Endodermal cell (in vitro differentiated cells): Measurements from ENCODE around the gene SORCS1. TPM values are rescaled to one million over a fixed set of nuclear protein-coding genes. Genes with fewer than 3 reads are reported as not detected.

Source experiments
- DNase-seq: peaks from one replicate; pipeline ENCODE4 v3.0.0-alpha.2; 2017
- H3K27ac ChIP-seq: 2 replicates; pipeline ENCODE4 v1.5.1; 2013; ENCODE audit warnings: mild to moderate bottlenecking, low read depth, low read length, moderate library complexity
- H3K27me3 ChIP-seq: 2 replicates; pipeline ENCODE4 v1.6.1; 2013; ENCODE audit warnings: mild to moderate bottlenecking, low read length, moderate library complexity; ENCODE audit not compliant: insufficient read depth, control insufficient read depth, poor library complexity, severe bottlenecking
- H3K36me3 ChIP-seq: 2 replicates; pipeline ENCODE4 v1.7.0; 2013; ENCODE audit warnings: mild to moderate bottlenecking, low read length, moderate library complexity; ENCODE audit not compliant: control insufficient read depth, insufficient read depth
- H3K4me1 ChIP-seq: one replicate; pipeline ENCODE4 v1.7.0; 2013; ENCODE audit warnings: low read length; ENCODE audit not compliant: control insufficient read depth, insufficient read depth
- H3K4me3 ChIP-seq: 2 replicates; pipeline ENCODE4 v1.5.1; 2013; ENCODE audit warnings: mild to moderate bottlenecking, low read length, moderate library complexity
- H3K9ac ChIP-seq: 2 replicates; pipeline ENCODE4 v1.6.1; 2013; ENCODE audit warnings: mild to moderate bottlenecking, low read length, moderate library complexity; ENCODE audit not compliant: poor library complexity, severe bottlenecking; ENCODE audit errors: extremely low read depth
- H3K9me3 ChIP-seq: 2 replicates; pipeline ENCODE4 v1.6.1; 2013; ENCODE audit warnings: mild to moderate bottlenecking, low read length, moderate library complexity; ENCODE audit not compliant: control insufficient read depth
- H3K27ac Mint-ChIP-seq: 2 replicates; pipeline ENCODE4 v1.8.0; 2020; ENCODE audit warnings: mixed read lengths
- H3K27me3 Mint-ChIP-seq: 2 replicates; pipeline ENCODE4 v1.8.0; 2021; ENCODE audit warnings: mild to moderate bottlenecking, mixed read lengths; ENCODE audit not compliant: insufficient read depth
- H3K36me3 Mint-ChIP-seq: 2 replicates; pipeline ENCODE4 v1.8.0; 2020; ENCODE audit warnings: low read depth, mixed read lengths
- H3K4me1 Mint-ChIP-seq: 2 replicates; pipeline ENCODE4 v1.8.0; 2020; ENCODE audit warnings: mixed read lengths
- H3K4me3 Mint-ChIP-seq: 2 replicates; pipeline ENCODE4 v1.8.0; 2020; ENCODE audit warnings: mild to moderate bottlenecking, moderate library complexity, mixed read lengths
- H3K9me3 Mint-ChIP-seq: 2 replicates; pipeline ENCODE4 v1.8.0; 2020; ENCODE audit warnings: mild to moderate bottlenecking, mixed read lengths
- CTCF ChIP-seq: fragments of 200-600 bp; sonication (generic); conservative IDR thresholded peaks from 2 replicates; pipeline ENCODE4 v1.5.0; 2021; ENCODE audit warnings: antibody characterized with exemption, mild to moderate bottlenecking
- WGBS, 2 experiments: methylation state at CpG; one replicate each; pipeline versions ENCODE4 v1.1.5 to v1.1.7; 2013; ENCODE audit warnings: missing lambda C conversion rate in 2 of 2, mixed read lengths in 1 of 2; ENCODE audit not compliant: insufficient coverage in 1 of 2, insufficient read length in 1 of 2; 5-methylcytosine and 5-hydroxymethylcytosine counted together
- total RNA-seq, 2 donors: library from RNA; stranded (reverse); fragmentation: NEBNext Ultra II Directional in 1 of 2; extraction: Animal tissue kit (Norgen Biotek cat#: 25700) in 1 of 2; gene quantifications; 2 replicates in 1 of 2; 3 replicates in 1 of 2; pipeline ENCODE4 v1.2.1, GENCODE V29; 2021

The SORCS1 gene
- total RNA-seq, 2 donors from 2014 or later = 57.4 to 79.6 TPM

- Histone ChIP-seq H3K9ac (no peak overlapping the region), H3K27ac (no peak overlapping the region), H3K4me3 (no peak overlapping the region), H3K9me3 (peaks cover 10% of the 10 kb centered on the region), H3K36me3 (peaks cover 7% of the 10 kb centered on the region), H3K27me3 (no peaks in the 10 kb centered on the region), H3K4me1 (no peaks in the 10 kb centered on the region)
- Mint-ChIP-seq H3K4me3 (no peak overlapping the region), H3K4me1 (peaks cover 22% of the 10 kb centered on the region), H3K27ac (no peak overlapping the region), H3K9me3 (peaks cover 16% of the 10 kb centered on the region), H3K27me3 (peaks cover 3% of the 10 kb centered on the region), H3K36me3 (peaks cover 11% of the 10 kb centered on the region)
- TF ChIP-seq CTCF = peak; percentile 84
- peak; percentile 76 for DNase-seq
- 50 to 55% methylated on average over 4 of the region's 4 CpGs for WGBS, 2 experiments
These were observed 368.9 kb downstream of the SORCS1 start for GRCh38 chr10:106795619-106796018.

GRCh38 chr10:106793617-106794016 is 370.9 kb downstream of the SORCS1 start:
- Mint-ChIP-seq H3K27me3 (no peaks in the 10 kb centered on the region), H3K4me1 (peaks cover 22% of the 10 kb centered on the region), H3K36me3 (peaks cover 7% of the 10 kb centered on the region), H3K4me3 (no peak overlapping the region), H3K27ac (no peak overlapping the region), H3K9me3 (peaks cover 6% of the 10 kb centered on the region)
- Histone ChIP-seq H3K27me3 (no peaks in the 10 kb centered on the region), H3K27ac (no peak overlapping the region), H3K9me3 (peaks cover 9% of the 10 kb centered on the region), H3K4me3 (no peak overlapping the region), H3K36me3 (peaks cover 7% of the 10 kb centered on the region), H3K9ac (no peak overlapping the region), H3K4me1 (no peaks in the 10 kb centered on the region)
- DNase-seq = no peak
- TF ChIP-seq CTCF = no peak
- 71 to 74% methylated on average over 1 of the region's 1 CpG for WGBS, 2 experiments

- H3K9me3 Mint-ChIP-seq = no peaks in the 10 kb centered on the region
- peaks cover 5% of the 10 kb centered on the region for H3K36me3 Mint-ChIP-seq
- peaks cover 9% of the 10 kb centered on the region for H3K9me3 ChIP-seq
- H3K27ac Mint-ChIP-seq = no peak overlapping the region
- 71 to 85% methylated on average over 1 to 2 of the region's 2 CpGs for WGBS, 2 experiments
- no peak for DNase-seq
- no peaks in the 10 kb centered on the region for H3K36me3 ChIP-seq
- H3K27ac ChIP-seq = no peak overlapping the region
- no peak overlapping the region for H3K4me3 ChIP-seq
- no peak for TF ChIP-seq CTCF
- H3K9ac ChIP-seq = no peak overlapping the region
- H3K4me3 Mint-ChIP-seq = no peak overlapping the region
- no peaks in the 10 kb centered on the region for H3K27me3 Mint-ChIP-seq
- H3K4me1 ChIP-seq = no peaks in the 10 kb centered on the region
- no peaks in the 10 kb centered on the region for H3K27me3 ChIP-seq
- peaks cover 16% of the 10 kb centered on the region for H3K4me1 Mint-ChIP-seq
These were observed 374.9 kb downstream of the SORCS1 start for GRCh38 chr10:106789623-106790022.
